ENCODE results near the gene KLK15.

Gene KLK15

DNA sequence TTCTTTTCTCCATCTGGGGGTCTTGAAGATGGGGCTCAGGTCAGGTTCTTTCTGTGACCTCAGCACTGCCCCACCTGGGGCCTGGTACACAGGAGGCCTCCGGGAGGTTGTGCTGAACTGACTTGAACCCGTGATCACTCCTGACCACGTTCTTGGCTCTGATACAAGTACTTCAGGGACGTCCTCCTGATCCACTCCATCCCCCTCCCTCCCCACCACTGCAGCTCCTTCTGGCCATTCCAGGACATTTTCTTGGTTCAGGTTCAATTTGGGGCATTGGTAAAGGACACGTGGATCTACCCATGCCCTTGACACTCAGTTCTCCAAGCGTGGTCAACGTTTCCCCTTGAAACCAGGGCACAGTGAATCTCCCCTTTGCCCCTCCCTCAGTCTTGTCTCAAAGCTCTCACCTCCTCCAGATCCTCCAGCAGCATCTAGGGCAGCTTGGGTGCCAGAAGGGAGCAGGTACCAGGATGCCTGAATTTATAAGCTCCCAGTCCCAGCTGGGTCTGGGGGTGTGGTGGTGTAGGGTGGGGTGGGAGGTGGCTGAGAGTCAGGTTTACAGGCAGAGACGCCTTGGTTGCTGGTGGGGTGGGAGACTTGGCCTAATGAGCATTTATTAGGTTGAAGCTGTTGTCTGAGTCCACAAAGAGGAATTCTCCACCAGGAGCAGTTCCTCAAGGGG lies at the start of gene KLK15:
Gene KLK15 (minus strand): TSS at position 458 of the 685 bp plus-strand sequence. CDS start 2,082 bp downstream, outside the sequence.
- DNase-seq = no peak

DNA sequence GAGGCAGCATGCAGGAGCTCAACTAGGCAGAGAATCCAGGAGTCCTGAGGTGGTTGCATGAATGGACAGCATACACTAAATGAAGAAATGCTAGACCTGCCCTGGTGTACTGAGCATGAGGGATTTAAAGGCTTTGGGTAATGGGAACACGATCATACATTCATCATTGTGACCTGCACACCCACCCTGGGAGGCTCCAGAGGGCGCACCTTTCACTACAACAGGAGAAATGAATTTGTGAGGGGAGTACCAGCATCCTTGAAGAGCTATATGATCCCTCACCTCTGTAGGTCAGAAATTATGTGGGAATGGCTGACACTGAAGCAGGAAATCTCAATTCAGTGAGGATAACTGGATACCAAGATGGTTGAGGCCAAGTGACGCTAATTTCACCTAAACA lies 48.8 kb upstream of the KLK15 start:
- no peak for DNase-seq

DNA sequence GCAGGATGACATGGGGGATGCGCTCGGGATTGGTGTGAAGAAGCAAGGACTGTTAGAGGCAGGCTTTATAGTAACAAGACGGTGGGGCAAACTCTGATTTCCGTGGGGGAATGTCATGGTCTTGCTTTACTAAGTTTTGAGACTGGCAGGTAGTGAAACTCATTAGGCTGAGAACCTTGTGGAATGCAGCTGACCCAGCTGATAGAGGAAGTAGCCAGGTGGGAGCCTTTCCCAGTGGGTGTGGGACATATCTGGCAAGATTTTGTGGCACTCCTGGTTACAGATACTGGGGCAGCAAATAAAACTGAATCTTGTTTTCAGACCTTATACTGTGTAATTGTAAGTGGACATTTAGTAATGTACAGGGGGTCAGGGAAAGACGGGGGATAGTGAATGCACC lies 46.9 kb upstream of the KLK15 start:
- DNase-seq = no peak

DNA sequence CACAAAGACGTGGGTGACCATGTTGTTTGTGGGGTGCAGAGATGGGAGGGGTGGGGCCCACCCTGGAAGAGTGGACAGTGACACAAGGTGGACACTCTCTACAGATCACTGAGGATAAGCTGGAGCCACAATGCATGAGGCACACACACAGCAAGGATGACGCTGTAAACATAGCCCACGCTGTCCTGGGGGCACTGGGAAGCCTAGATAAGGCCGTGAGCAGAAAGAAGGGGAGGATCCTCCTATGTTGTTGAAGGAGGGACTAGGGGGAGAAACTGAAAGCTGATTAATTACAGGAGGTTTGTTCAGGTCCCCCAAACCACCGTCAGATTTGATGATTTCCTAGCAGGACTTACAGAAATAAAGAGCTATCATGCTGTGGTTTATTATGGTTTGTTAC lies 45.5 kb upstream of the KLK15 start:
- no peak for DNase-seq

DNA sequence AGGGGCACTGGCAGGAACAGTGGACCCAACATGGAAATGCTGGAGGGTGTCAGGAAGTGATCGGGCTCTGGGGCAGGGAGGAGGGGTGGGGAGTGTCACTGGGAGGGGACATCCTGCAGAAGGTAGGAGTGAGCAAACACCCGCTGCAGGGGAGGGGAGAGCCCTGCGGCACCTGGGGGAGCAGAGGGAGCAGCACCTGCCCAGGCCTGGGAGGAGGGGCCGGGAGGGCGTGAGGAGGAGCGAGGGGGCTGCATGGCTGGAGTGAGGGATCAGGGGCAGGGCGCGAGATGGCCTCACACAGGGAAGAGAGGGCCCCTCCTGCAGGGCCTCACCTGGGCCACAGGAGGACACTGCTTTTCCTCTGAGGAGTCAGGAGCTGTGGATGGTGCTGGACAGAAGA lies 44.0 kb upstream of the KLK15 start:
- no peak for DNase-seq

- no peak for DNase-seq
Measured at GRCh38 chr19:50876456-50876855, 43.1 kb upstream of the KLK15 start.

GRCh38 chr19:50875795-50876422 lies 42.5 kb upstream of the KLK15 start:
- no peak for DNase-seq

GRCh38 chr19:50874211-50874610 lies 40.8 kb upstream of the KLK15 start:
- DNase-seq = no peak

GRCh38 chr19:50873056-50873455 lies 39.7 kb upstream of the KLK15 start, which contains the start of gene KLK2:
Gene KLK2 (plus strand): TSS chr19:50873439. CDS start chr19:50873474, 35 bp downstream.
- no peak for DNase-seq

DNA sequence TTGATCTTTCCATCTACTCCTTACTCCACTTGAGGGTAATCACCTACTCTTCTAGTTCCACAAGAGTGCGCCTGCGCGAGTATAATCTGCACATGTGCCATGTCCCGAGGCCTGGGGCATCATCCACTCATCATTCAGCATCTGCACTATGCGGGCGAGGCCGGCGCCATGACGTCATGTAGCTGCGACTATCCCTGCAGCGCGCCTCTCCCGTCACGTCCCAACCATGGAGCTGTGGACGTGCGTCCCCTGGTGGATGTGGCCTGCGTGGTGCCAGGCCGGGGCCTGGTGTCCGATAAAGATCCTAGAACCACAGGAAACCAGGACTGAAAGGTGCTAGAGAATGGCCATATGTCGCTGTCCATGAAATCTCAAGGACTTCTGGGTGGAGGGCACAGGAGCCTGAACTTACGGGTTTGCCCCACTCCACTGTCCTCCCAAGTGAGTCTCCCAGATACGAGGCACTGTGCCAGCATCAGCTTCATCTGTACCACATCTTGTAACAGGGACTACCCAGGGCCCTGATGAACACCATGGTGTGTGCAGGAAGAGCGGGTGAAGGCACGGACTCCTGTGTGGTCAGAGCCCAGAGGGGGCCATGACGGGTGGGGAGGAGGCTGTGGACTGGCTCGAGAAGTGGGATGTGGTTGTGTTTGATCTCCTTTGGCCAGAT lies 37.2 kb upstream of the KLK15 start:
- no peak for DNase-seq

GRCh38 chr19:50869479-50869878 lies 36.1 kb upstream of the KLK15 start:
- DNase-seq = no peak

GRCh38 chr19:50861496-50862286 lies 28.3 kb upstream of the KLK15 start:
- DNase-seq = no peak

DNA sequence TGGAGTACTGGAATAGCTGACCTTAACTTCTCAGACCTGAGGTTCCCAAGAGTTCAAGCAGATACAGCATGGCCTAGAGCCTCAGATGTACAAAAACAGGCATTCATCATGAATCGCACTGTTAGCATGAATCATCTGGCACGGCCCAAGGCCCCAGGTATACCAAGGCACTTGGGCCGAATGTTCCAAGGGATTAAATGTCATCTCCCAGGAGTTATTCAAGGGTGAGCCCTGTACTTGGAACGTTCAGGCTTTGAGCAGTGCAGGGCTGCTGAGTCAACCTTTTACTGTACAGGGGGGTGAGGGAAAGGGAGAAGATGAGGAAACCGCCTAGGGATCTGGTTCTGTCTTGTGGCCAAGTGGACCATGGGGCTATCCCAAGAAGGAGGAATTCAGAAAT lies 27.6 kb upstream of the KLK15 start:
- DNase-seq = no peak

GRCh38 chr19:50859849-50860248 lies 26.5 kb upstream of the KLK15 start:
- no peak for DNase-seq

GRCh38 chr19:50858886-50859285 lies 25.5 kb upstream of the KLK15 start:
- DNase-seq = peak; percentile 60

DNA sequence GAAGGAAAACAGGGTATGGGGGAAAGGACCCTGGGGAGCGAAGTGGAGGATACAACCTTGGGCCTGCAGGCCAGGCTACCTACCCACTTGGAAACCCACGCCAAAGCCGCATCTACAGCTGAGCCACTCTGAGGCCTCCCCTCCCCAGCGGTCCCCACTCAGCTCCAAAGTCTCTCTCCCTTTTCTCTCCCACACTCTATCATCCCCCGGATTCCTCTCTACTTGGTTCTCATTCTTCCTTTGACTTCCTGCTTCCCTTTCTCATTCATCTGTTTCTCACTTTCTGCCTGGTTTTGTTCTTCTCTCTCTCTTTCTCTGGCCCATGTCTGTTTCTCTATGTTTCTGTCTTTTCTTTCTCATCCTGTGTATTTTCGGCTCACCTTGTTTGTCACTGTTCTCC lies 24.0 kb upstream of the KLK15 start:
- DNase-seq = no peak

DNA sequence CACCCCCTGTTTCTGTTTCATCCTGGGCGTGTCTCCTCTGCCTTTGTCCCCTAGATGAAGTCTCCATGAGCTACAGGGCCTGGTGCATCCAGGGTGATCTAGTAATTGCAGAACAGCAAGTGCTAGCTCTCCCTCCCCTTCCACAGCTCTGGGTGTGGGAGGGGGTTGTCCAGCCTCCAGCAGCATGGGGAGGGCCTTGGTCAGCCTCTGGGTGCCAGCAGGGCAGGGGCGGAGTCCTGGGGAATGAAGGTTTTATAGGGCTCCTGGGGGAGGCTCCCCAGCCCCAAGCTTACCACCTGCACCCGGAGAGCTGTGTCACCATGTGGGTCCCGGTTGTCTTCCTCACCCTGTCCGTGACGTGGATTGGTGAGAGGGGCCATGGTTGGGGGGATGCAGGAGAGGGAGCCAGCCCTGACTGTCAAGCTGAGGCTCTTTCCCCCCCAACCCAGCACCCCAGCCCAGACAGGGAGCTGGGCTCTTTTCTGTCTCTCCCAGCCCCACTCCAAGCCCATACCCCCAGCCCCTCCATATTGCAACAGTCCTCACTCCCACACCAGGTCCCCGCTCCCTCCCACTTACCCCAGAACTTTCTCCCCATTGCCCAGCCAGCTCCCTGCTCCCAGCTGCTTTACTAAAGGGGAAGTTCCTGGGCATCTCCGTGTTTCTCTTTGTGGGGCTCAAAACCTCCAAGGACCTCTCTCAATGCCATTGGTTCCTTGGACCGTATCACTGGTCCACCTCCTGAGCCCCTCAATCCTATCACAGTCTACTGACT lies 21.4 kb upstream of the KLK15 start, which contains the start of gene KLK3:
Gene KLK3 (plus strand): TSS at position 280 of the 775 bp plus-strand sequence. CDS start 41 bp downstream, at position 321.
- DNase-seq = no peak

DNA sequence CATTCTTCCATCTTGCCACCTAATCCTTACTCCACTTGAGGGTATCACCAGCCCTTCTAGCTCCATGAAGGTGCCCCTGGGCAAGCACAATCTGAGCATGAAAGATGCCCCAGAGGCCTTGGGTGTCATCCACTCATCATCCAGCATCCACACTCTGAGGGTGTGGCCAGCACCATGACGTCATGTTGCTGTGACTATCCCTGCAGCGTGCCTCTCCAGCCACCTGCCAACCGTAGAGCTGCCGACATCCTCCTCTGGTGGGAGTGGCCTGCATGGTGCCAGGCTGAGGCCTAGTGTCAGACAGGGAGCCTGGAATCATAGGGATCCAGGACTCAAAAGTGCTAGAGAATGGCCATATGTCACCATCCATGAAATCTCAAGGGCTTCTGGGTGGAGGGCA lies 18.2 kb upstream of the KLK15 start:
- DNase-seq = no peak

DNA sequence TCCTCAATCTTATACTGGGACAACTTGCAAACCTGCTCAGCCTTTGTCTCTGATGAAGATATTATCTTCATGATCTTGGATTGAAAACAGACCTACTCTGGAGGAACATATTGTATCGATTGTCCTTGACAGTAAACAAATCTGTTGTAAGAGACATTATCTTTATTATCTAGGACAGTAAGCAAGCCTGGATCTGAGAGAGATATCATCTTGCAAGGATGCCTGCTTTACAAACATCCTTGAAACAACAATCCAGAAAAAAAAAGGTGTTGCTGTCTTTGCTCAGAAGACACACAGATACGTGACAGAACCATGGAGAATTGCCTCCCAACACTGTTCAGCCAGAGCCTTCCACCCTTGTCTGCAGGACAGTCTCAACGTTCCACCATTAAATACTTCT lies 17.4 kb upstream of the KLK15 start:
- DNase-seq = no peak

DNA sequence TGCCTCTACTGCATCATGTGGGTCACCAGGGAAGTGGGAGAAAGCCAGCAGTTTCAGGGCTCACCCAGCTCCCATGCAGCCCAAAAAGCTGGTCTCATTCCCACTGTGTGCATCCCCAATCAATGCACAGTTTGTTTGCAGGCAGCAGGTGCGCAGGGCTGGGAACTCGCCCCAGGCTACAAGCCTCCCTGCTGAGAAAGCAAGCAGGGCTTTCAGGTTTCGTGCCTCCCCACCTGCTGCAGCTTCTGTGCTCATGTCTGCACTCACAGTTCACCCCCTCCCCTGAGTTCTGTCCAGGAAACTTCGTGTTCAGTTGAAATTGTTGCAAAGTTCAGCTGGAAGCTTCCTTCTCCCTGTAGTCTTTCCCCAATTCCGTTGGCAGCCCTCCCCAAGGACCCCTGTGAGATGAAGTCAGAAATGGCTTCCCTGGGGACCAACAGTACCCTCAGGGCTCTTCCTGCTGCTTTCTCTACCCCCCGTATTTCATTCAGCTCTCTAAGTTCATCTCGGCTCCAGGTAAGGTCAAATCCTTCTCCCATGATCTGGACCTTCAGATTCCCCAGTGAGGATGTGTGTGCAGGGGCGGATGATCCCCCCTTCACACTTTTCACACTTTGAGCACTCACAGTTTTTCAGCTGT lies 11.0 kb upstream of the KLK15 start:
- no peak for DNase-seq

GRCh38 chr19:50843701-50844221 lies 10.4 kb upstream of the KLK15 start:
- DNase-seq = no peak

DNA sequence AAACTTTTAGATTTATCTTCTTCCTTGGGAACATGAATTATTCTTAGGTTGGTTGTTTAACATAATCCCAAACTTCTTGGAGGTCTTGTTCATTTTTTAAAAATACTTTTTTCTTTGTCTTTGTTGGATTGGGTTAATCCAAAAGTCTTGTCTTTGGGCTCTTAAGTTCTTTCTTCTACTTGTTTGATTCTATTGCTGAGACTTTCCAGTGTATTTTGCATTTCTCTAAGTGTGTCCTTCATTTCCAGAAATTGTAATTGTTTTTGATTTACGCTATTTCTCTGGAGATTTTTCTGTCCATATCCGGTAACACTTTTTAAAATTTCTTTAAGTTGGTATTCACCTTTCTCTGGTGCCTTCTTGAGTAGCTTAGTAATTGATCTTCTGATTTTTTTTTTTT lies 9.8 kb upstream of the KLK15 start:
- no peak for DNase-seq
